GM19099 (cell line): ENCODE measurements around the gene CACNG8.

Experiments
- POLR2A ChIP-seq: IDR thresholded peaks from 3 replicates; pipeline ENCODE4 v1.6.1; 2011; ENCODE audit warnings: low read depth; ENCODE audit not compliant: insufficient read length; ENCODE audit errors: extremely low read depth

CACNG8 gene

DNA sequence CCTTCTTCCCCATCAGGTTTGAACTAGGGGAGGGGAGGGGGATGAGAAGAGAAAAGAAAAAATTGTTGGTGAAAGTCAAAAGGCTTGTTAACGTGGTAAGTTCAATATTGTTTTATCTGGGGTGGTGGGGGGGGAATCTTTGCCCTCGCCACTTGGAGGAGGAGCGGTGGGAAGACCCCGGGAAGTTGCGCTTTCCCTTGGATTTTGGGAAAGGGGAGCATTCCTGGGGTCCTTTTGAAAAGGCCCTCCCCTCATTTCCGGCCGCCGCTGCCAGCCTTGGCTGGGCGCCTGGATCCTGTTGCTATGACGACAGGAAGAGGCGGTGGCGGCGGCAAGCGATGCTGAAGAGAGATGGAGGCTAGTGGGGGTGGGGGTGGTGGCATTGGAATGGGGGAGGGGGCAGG lies 4.6 kb upstream of the CACNG8 start:
- no peak for TF ChIP-seq POLR2A

DNA sequence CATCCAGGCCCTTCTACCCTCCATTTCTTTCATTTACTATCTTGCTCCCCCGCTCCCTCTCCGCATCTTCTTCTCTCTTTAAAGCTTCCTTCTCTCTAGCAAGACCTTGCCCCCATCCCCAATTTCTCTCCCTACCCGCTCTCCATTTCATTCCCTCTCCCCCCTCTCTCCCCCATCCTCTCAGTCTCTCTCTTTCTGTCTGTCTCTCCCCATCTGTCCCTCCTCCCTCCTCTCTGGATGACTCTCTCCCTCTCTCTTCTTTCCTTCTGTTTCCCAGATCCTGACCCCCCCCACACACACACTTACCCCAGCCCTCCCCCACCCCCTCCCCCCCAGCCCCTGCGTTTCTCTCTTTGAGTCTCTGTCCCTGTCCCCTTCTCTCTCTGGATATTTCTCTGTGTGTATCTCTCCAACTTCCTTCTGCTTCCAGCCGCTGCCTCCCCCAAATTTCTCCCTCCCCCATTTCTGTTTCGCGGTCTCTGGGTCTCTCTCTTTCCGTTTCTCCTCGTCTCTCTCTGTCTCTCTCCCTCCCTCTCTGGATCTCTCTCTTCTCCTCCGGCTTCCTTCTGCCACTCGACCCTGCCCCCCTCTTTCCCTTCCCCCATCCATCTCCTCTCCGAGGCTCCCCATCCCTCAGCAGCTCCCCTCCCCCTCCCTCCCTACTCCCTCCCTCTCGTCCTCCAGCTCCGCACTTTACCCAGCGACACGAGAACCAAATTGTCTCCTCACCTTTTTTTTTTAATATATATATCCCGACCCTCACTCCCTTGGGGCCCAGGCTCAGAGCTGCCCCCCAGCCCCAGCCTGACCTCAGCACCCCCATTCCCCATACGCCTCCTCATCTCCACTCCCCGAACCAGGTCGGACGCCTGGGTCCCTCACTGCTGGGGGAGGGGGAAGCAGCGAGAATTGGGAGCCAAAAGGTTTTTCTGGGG lies 3.6 kb upstream of the CACNG8 start:
- no peak for TF ChIP-seq POLR2A

DNA sequence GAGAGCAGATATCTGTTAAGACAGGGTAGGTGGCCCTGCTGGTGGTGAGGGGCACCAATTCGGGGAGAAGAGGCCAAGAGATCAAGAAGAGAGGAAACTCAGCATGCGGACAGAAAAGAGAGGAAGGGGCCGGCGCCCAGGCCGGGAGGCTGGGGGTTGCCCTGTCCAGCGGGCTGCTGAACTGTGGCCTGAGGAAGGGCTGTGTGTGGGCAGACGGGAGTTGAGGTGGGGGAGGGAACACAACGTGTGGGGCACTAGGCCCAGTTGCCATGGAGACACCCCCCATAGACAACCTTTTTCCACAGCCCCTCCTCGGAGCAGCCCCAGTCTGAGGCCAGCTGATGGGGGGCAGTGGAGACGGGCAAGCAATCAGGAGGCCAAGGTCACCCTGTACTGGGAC lies 2.5 kb upstream of the CACNG8 start:
- TF ChIP-seq POLR2A, result no peak

DNA sequence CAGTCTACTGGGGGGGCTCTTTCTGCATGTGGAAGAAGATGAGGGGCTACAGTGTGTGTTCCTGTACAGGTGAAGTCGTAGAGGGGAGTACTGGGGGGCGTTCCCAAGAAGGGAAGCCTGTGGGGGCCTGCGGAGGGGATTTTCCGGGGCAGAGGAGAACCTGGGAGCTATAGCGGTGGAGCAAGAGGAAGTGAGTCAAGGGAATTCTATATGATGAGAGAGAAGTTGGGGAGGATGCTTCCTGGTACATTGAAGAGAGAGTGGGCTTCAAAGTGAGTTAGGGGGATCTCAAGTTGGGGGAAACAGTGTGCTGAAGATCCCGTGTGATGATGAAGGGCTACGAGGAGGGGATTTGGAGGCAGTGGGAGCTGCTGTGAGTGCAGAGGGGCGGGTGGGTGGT lies 1.9 kb upstream of the CACNG8 start:
- TF ChIP-seq POLR2A, result no peak

DNA sequence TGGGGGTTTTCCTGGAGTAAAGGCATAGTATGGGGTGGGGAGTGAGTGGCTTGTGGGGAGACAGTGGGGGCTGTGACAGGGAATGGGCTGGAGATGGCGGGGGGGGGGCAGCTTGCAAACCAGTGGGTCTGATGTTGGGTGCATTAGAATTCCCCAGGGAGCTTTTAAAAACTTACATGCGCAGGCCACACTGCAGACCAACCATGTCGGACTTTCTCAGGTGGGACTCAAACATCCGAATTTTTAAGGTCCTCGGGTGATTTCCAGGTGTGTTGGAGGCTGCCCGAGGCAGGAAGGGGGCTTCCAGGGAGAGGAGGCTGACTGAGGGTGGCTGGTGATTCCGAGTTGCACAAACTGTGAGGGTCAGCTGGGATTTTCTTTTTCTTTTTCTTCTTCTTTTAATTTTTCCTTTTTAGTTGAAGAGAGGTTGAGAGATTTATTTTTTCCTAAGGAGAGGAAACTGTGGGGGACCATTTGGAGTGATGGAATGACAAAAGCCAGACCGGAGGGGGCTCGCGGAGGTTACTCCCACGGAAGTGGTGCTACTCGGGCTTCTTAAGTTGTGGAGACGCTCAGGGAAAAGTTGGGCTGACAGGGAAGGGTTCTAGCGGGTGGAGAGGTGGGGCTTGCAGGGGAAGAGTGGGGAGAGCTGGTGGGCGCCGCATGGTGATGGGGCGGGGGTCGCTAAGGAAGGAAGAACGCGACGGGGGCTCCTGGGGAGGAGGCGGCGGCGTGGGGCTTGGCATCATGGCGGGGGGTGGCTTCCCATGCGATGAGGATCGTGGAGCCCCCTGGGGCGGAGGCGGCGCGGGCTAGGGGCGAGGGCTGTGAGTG lies 997 bp upstream of the CACNG8 start:
- TF ChIP-seq POLR2A, result no peak

DNA sequence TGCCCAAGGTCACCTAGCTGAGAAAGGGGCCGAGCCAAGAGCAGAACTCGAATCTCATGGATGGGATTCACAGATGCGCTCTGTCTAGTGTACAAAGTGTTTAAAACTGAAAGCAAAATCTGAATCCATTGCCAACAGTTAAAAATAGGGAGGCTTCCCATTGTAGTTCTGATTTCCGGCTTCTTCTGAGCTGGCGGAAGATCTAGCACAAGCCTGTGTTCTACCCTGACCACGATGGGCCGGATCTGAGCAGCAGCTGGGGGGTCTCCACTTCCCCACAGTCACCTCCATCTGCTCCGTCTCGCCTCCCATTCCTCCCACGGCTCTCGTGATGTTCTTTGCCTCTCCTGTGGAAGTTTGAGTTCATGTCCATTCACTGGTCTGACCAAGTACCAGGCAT lies 2.4 kb downstream of the CACNG8 start:
- TF ChIP-seq POLR2A, result no peak

DNA sequence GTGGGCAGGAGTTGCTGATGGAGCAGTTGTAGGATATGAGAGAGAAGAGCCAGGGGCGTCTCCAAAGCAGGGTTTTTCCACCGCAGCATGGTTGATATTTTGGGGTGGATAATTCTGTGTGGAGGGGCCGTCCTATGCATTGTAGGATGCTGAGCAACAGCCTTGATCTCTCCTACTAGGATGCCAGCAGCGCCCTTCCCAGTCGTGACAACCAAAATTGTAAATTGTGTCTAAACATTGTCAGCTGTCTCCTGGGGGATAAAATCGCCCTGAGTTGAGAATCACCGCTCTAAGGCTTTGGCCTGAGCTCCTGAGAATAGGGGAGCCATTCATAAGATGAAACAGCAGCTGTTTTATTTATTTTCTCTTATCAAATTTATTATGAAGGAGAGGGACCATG lies 4.2 kb downstream of the CACNG8 start:
- TF ChIP-seq POLR2A, result no peak

DNA sequence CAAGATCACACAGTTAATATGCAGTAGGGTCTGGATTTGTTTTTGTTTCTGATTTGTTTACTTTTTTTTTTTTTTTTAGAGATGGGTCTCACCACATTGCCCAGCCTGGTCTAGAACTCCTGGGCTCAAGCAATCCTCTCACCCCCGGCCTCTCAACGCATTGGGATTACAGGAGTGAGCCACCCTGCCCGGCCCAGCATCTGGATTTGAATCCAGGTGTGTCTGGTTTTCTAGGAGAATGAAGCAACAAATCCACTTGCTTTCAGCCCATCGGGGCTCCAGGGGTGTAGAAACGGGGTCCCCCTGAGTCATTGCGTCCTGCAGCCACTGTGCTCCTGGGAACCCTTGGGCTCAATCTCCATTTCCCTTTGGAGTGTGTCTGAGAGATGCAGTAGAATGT lies 6.6 kb downstream of the CACNG8 start:
- TF ChIP-seq POLR2A, result no peak

DNA sequence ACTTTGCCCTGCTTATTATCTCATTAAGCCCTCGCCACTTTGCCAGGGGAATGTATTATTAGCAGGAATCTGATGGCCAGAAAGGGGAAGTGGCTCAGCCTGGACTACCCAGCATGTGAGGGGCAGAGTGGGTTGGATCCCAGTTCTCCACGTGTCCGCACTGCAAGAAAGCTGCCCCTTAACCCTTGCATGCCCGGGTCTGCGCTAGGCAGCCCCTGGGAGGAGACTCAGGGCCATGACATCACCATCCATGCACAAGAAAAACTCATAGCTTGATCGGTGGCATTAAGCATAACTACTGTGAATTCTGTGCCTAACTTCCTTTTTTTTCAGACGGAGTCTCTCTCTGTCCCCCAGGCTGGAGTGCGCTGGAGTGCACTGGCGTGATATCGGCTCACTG lies 8.9 kb downstream of the CACNG8 start:
- TF ChIP-seq POLR2A, result no peak

DNA sequence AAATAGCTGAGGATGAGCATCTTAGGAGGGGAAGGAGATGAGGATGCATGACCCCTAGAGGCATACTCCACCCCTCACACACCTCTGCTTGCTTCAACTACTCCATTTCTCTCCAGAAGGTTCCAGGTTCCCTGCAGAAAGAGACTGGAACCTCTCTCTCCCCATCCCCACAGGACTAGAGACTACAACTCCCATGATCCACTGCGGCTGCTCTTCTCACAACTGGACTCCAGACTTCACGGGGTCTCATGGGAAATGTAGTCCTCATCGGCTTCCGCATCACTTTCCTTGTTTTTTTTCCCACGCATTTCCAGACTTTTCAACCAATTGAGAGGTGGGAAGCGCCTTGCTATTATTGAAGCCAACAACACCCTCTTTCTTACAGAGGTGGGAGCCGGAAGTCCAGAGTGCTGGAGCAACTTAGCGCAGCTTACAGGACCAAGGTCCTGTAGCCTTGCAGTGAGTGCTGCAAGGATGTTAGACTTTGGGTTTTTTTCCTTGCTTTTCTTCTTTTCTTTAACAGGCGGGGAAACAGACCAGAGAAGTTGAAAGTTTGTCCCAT lies 14.8 kb downstream of the CACNG8 start:
- no peak for TF ChIP-seq POLR2A

DNA sequence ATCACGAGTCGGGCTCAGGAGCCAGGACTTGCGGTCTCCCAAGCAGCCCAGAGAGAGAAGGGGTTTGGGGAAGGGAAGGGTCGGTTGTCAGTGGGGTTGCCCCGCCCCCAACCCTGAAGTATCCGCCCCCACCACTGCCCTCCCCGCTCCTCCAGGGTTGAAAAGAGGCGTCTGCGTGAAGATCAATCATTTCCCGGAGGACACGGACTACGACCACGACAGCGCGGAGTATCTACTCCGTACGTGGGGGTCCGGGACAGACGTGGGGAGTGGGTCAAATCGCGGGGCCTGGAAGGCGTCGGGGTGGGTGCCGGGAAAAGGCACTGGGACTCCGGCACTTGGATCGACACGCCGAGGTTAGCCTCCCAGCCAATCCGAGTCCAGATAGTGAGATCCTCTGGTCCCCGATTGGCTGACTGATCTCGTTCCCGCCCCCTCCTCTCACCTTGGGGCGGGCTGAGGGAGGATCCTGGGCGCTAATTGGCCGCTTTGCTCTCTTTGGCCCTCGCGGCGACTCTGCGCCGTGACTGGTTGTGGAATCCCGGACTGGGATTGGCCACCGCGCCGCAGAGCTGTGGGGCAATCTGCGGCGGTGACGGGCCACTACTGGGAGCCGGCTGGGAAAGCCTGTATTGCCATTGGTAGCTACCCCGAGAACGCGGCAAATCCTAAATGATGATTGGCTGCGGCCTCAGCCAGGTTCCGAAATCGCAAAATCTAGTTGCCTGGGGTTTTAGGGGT lies 15.4 kb downstream of the CACNG8 start:
- TF ChIP-seq POLR2A, result no peak

DNA sequence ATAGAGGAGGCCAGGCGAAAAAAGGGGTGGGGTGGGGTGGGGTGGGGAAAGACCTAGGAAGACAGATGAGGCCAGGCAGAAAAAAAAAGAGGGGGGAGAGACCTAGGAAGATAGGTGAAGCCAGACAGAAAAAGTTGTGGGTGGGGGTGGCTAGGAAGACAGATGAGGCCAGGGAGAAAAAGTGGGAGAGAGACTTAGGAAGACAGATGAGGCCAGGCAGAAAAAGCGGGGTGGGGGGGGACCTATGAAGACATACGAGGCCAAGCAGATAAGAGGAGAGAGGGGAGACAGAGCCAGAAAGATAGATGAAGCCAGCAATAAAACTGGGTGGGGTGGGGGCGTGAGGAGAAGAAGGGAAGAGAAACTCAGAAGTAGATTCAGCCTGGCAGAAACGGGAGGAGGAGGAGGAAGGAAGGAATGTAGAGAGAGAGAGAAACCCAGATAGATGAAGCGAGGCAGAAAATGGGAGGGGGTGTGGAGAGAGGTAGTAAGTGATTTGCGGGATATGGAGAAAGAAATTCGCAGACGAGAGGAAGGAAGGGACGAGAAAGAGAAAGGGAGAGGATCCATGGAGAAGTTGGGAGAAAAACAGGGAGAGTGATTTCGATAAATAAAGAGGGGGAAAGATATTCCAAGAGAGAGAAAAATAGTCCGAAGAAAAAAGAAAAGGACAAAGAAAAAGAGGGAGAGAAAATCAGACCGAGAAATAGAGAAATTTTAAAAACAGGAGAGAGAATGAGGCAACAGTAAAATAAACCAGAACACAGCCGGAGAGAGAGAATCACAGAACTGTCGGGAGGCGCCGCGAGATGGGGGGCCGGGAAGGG lies 16.5 kb downstream of the CACNG8 start:
- no peak for TF ChIP-seq POLR2A

DNA sequence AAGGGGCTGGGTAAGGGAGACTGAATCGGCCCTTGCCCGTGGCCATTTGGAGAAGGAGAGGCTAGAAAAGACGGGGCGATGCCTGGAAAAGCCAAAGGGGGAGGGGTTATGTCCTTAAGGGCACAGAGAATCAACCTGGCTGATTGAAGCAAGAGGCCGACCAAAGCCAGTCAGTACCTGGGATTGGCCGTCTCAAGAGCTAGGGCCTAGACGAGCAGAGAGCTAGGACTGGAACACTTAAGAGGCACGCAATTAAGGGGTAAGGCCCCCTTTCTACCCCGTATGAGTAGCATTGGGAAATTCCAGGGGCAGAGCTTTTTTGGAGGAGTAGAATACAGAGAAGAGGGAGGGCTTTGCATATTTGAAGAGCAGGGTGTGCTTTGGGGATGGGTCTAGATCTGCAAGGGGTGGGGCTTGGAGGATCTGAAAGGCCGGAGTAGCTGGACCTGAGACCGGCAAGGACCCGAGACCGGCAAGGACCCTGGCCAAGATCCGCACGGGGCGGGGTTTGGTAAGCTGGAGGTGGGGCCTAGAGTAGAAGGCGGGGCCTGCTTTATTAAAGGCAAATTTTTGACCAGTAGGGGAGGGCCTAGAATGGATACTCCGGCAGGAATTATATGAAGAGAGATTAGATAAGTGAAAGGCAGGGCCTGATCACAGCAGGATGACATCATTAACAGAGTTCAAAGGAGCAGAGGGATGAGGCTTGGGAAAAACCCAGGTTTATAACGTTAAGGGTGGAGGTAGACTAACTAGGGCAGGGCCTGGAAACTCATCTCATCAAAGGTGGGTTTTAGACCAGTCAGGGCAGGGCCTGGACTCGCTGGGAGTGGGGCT lies 18.0 kb downstream of the CACNG8 start:
- TF ChIP-seq POLR2A, result no peak
